GM12892 (cell line): ENCODE data around the gene TNNT2.

Source experiments
- POLR2A ChIP-seq: IDR thresholded peaks from 2 replicates; pipeline ENCODE4 v1.6.1; 2011; ENCODE audit warnings: low read depth, low read length, control low read depth
- POLR2AphosphoS5 ChIP-seq: IDR thresholded peaks from 2 replicates; pipeline ENCODE4 v1.6.1; 2011; ENCODE audit warnings: low read depth, low read length, control low read depth
- TAF1 ChIP-seq: IDR thresholded peaks from 2 replicates; pipeline ENCODE4 v1.6.1; 2011; ENCODE audit warnings: low read depth, mild to moderate bottlenecking, control low read depth, low read length, borderline replicate concordance

GRCh38 chr1:201403359-201403758 lies 25.9 kb upstream of the TNNT2 start:
- TF ChIP-seq POLR2A (no peak), POLR2AphosphoS5 (no peak), TAF1 (no peak)
